PFSK-1 (cell line): ENCODE data around the gene GLT8D1.

Experiments
- FOXP2 ChIP-seq: optimal IDR thresholded peaks from 2 replicates; pipeline ENCODE3; 2011; ENCODE audit warnings: borderline replicate concordance, control low read depth, inconsistent platforms; ENCODE audit not compliant: insufficient read depth; ENCODE audit errors: extremely low read length, extremely low read depth
- POLR2AphosphoS5 ChIP-seq: IDR thresholded peaks from 2 replicates; pipeline ENCODE4 v1.6.1; 2012; ENCODE audit warnings: low read depth, mild to moderate bottlenecking, control low read depth, low read length, moderate library complexity
- SIN3A ChIP-seq: IDR thresholded peaks from 2 replicates; pipeline ENCODE4 v1.6.1; 2012; ENCODE audit warnings: mild to moderate bottlenecking, low read length, moderate library complexity, borderline replicate concordance; ENCODE audit not compliant: insufficient read depth
- TAF1 ChIP-seq: IDR thresholded peaks from 2 replicates; pipeline ENCODE4 v1.6.1; 2012; ENCODE audit warnings: low read length, control low read depth, borderline replicate concordance; ENCODE audit not compliant: insufficient read depth
- TF ChIP-seq, protein P1 (sequence below), 2 experiments: IDR thresholded peaks; 2 replicates each; pipeline versions ENCODE4 v1.6.1 to v1.8.0; 2011 to 2012; ENCODE audit warnings: low read depth in 2 of 2, low read length in 2 of 2, control low read depth in 1 of 2, inconsistent platforms in 1 of 2, mild to moderate bottlenecking in 1 of 2, moderate library complexity in 1 of 2; ENCODE audit not compliant: insufficient read depth in 1 of 2

Gene GLT8D1

DNA sequence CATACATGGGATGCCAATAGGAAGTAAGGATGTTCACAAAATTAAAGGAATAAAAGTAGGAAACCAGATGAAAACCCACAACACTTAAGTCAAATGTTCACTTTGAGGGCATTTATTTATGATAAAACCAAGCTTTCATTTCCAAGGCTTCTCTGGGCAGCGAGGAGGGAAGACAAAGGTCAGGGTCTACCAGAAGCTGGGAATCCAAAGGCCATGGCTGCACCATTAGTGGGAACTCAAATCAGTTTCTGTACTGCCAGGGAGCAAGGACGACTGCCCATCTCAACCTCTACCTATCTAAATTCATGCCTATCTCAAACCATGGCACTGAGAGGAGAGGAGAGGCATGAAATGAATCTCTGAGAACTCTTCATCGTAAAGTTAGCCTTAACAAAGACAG, 42.5 kb downstream of the GLT8D1 start:
- TF ChIP-seq, protein P1, sequence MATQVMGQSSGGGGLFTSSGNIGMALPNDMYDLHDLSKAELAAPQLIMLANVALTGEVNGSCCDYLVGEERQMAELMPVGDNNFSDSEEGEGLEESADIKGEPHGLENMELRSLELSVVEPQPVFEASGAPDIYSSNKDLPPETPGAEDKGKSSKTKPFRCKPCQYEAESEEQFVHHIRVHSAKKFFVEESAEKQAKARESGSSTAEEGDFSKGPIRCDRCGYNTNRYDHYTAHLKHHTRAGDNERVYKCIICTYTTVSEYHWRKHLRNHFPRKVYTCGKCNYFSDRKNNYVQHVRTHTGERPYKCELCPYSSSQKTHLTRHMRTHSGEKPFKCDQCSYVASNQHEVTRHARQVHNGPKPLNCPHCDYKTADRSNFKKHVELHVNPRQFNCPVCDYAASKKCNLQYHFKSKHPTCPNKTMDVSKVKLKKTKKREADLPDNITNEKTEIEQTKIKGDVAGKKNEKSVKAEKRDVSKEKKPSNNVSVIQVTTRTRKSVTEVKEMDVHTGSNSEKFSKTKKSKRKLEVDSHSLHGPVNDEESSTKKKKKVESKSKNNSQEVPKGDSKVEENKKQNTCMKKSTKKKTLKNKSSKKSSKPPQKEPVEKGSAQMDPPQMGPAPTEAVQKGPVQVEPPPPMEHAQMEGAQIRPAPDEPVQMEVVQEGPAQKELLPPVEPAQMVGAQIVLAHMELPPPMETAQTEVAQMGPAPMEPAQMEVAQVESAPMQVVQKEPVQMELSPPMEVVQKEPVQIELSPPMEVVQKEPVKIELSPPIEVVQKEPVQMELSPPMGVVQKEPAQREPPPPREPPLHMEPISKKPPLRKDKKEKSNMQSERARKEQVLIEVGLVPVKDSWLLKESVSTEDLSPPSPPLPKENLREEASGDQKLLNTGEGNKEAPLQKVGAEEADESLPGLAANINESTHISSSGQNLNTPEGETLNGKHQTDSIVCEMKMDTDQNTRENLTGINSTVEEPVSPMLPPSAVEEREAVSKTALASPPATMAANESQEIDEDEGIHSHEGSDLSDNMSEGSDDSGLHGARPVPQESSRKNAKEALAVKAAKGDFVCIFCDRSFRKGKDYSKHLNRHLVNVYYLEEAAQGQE (IDR thresholded peaks at IDR 0.05; ENCODE audit: insufficient read depth in 1 of 2, low read depth in 2 of 2, low read length in 2 of 2), result no peak
- TF ChIP-seq TAF1, result no peak
- TF ChIP-seq SIN3A, result no peak
- no peak for TF ChIP-seq FOXP2
- TF ChIP-seq POLR2AphosphoS5, result no peak

DNA sequence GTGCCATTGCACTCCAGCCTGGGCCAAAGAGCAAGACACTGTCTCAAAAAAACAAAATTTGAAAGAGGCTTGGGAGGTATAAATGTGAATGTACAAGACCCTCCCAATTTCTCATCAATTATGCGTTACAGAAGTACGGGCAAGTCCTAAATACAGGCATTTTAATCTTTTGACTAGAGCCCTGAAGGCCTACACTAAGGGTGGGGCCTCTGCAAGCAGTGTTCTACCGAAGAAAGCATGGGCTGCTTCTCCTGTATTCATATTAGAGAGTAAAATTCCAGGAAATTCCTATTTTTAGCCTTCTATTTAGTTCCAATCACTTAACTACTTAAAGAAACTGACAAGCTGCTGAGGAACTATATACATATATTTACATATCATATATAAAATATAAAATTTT, 45.5 kb downstream of the GLT8D1 start:
- no peak for TF ChIP-seq FOXP2
- TF ChIP-seq SIN3A, result no peak
- no peak for TF ChIP-seq TAF1
- TF ChIP-seq POLR2AphosphoS5, result no peak
- TF ChIP-seq, protein P1 (IDR thresholded peaks at IDR 0.05; ENCODE audit: insufficient read depth in 1 of 2, low read depth in 2 of 2, low read length in 2 of 2), result no peak

DNA sequence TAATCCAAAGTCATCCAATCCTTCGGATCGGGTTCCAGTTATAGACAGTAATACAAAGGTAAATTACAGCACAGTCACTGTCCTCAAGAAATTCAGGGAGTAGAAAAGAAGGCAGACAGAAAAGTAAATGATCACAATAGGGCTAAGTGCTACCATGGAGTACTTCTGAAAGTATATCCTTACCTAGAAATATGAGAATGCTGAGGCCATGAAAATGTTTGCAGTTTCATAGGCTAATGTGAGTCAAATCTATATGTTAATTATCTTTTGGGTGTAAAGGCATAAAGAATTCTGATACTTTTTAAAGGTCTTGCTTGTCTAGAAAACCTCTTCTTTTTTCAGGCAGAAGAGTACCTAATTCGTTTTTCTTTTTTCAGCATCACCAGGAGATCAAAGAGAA, 49.7 kb downstream of the GLT8D1 start:
- no peak for TF ChIP-seq FOXP2
- no peak for TF ChIP-seq POLR2AphosphoS5
- TF ChIP-seq, protein P1 (IDR thresholded peaks at IDR 0.05; ENCODE audit: insufficient read depth in 1 of 2, low read depth in 2 of 2, low read length in 2 of 2), result no peak
- no peak for TF ChIP-seq SIN3A

DNA sequence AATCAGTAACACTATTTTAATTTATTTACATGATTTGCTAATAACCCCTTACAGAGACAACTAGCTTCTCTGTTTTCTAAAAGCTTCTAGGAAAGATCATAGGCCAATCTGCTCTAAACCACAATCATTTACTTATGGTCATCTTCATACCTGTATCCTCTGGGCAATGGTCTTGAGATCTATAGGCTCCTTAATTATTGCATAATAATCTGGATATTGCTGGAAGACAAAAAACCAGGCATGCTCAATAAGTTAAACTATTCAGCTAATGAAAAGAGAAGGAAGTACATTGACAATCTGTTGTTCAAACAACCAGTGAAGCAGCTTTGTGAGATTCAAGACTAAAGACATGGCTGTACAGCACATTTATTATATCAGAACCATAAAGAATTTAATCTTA, 54.0 kb downstream of the GLT8D1 start:
- no peak for TF ChIP-seq POLR2AphosphoS5
- TF ChIP-seq SIN3A, result no peak
- TF ChIP-seq TAF1, result no peak
- TF ChIP-seq, protein P1 (IDR thresholded peaks at IDR 0.05; ENCODE audit: insufficient read depth in 1 of 2, low read depth in 2 of 2, low read length in 2 of 2), result no peak
- TF ChIP-seq FOXP2, result no peak

DNA sequence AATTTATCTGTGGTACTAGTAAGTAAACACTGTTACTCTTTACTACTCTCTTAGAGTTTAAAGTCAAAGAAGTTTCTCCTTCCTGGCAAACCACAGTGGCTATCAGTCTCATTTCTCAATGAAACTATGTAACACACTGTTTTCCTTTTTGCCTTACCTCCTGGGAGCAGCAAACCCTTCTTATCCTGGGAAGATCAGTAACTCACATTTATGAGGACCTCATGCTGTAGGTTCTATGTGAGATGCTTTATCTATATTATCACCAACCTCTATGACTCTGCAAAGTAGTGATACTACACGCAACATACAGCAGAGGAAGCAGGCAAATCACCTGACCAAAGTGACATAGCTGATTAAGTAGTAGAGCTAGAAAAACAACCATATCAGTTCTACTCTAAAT, 55.2 kb downstream of the GLT8D1 start:
- no peak for TF ChIP-seq SIN3A
- TF ChIP-seq POLR2AphosphoS5, result no peak
- TF ChIP-seq FOXP2, result no peak
- TF ChIP-seq TAF1, result no peak
- TF ChIP-seq, protein P1 (IDR thresholded peaks at IDR 0.05; ENCODE audit: insufficient read depth in 1 of 2, low read depth in 2 of 2, low read length in 2 of 2), result no peak
